ENCODE measurements around the gene RWDD2A. TPM values are rescaled to one million over a fixed set of nuclear protein-coding genes. Genes with fewer than 3 reads are reported as not detected.

The RWDD2A gene
- total RNA-seq, 2 experiments from 2014 or later, result 2.8 to 3.0 TPM

- Mint-ChIP-seq H3K27ac (no peak overlapping the region), H3K4me3 (no peak overlapping the region), H3K9me3 (no peaks in the 10 kb centered on the region), H3K36me3 (ENCODE audit: low read depth) (no peaks in the 10 kb centered on the region), H3K4me1 (ENCODE audit: low read depth) (no peaks in the 10 kb centered on the region), H3K27me3 (no peaks in the 10 kb centered on the region)
- intact Hi-C loops (cut with DNase I, micrococcal nuclease), result loop anchor here (5.0 to 10.0 kb wide), 3 partner anchors 944 to 1004 kb away; no protein-coding TSS in a partner anchor
- Histone ChIP-seq H3K4me3 (ENCODE audit: low read length) (no peak overlapping the region), H3K4me1 (ENCODE audit: insufficient read depth, low read length) (no peaks in the 10 kb centered on the region), H3K9me3 (ENCODE audit: control insufficient read depth in 1 of 2, insufficient read depth in 1 of 2, low read length in 2 of 2) (no peaks in the 10 kb centered on the region), H3K27ac (ENCODE audit: low read depth in 1 of 2, low read length in 2 of 2) (no peak overlapping the region), H3K27me3 (ENCODE audit: control insufficient read depth in 1 of 2, insufficient read depth in 2 of 2, low read length in 2 of 2) (no peaks in the 10 kb centered on the region), H3K36me3 (ENCODE audit: insufficient read depth, low read length) (no peaks in the 10 kb centered on the region)
- ChIA-PET CTCF (interaction anchor here (2.9 kb wide), 1 partner anchor 152 kb away, joined by 6 read pairs; the partner anchor contains the start of gene DOP1A), POLR2A (no interaction called here)
- TF ChIP-seq CTCF (IDR thresholded peaks at IDR 0.05), result no peak
- no peak for ATAC-seq (ENCODE audit: poor library complexity)
- no peak for DNase-seq
Measured at GRCh38 chr6:83218646-83219045, 25.5 kb downstream of the RWDD2A start.

- DNase-seq (no peak), ATAC-seq (ENCODE audit: poor library complexity) (no peak)
- Mint-ChIP-seq H3K27me3 (no peaks in the 10 kb centered on the region), H3K4me3 (no peak overlapping the region), H3K27ac (no peak overlapping the region), H3K9me3 (no peaks in the 10 kb centered on the region), H3K36me3 (ENCODE audit: low read depth) (no peaks in the 10 kb centered on the region), H3K4me1 (ENCODE audit: low read depth) (no peaks in the 10 kb centered on the region)
- H3K4me3 ChIP-seq (ENCODE audit: low read length), result no peak overlapping the region
- no peaks in the 10 kb centered on the region for H3K4me1 ChIP-seq (ENCODE audit: insufficient read depth, low read length)
- H3K27me3 ChIP-seq (ENCODE audit: control insufficient read depth in 1 of 2, insufficient read depth in 2 of 2, low read length in 2 of 2), result no peaks in the 10 kb centered on the region
- TF ChIP-seq CTCF (IDR thresholded peaks at IDR 0.05), result no peak
- no peaks in the 10 kb centered on the region for H3K9me3 ChIP-seq (ENCODE audit: control insufficient read depth in 1 of 2, insufficient read depth in 1 of 2, low read length in 2 of 2)
- CTCF ChIA-PET, result interaction anchor here (0.7 kb wide), 1 partner anchor 58 kb away, joined by 4 read pairs; no protein-coding TSS in a partner anchor
- H3K36me3 ChIP-seq (ENCODE audit: insufficient read depth, low read length), result no peaks in the 10 kb centered on the region
- intact Hi-C loops (cut with DNase I, micrococcal nuclease), result loop anchor here in 1 of 2 experiments (5.0 kb wide), 1 partner anchor 297 kb away; no protein-coding TSS in a partner anchor
- H3K27ac ChIP-seq (ENCODE audit: low read depth in 1 of 2, low read length in 2 of 2), result no peak overlapping the region
- POLR2A ChIA-PET, result no interaction called here
Measured at GRCh38 chr6:83220121-83220520, 27.0 kb downstream of the RWDD2A start.

GRCh38 chr6:83221276-83221675 is 28.1 kb downstream of the RWDD2A start:
- intact Hi-C loops (cut with DNase I, micrococcal nuclease), result loop anchor here in 1 of 2 experiments (5.0 kb wide), 1 partner anchor 296 kb away; no protein-coding TSS in a partner anchor

More at GRCh38 chr6:83221276-83221675, 28.1 kb downstream of the RWDD2A start:
- no peak overlapping the region for H3K27ac ChIP-seq (ENCODE audit: low read depth in 1 of 2, low read length in 2 of 2)
- H3K9me3 Mint-ChIP-seq, result no peaks in the 10 kb centered on the region
- H3K4me1 ChIP-seq (ENCODE audit: insufficient read depth, low read length), result no peaks in the 10 kb centered on the region
- H3K4me1 Mint-ChIP-seq (ENCODE audit: low read depth), result no peaks in the 10 kb centered on the region
- DNase-seq, result no peak
- H3K4me3 ChIP-seq (ENCODE audit: low read length), result no peak overlapping the region
- no peaks in the 10 kb centered on the region for H3K36me3 ChIP-seq (ENCODE audit: insufficient read depth, low read length)
- no peak overlapping the region for H3K27ac Mint-ChIP-seq
- no peak for TF ChIP-seq CTCF (IDR thresholded peaks at IDR 0.05)
- POLR2A ChIA-PET, result interaction anchor here (1.6 kb wide), 1 partner anchor 155 kb away, joined by 3 read pairs; no protein-coding TSS in a partner anchor
- no peaks in the 10 kb centered on the region for H3K9me3 ChIP-seq (ENCODE audit: control insufficient read depth in 1 of 2, insufficient read depth in 1 of 2, low read length in 2 of 2)
- H3K27me3 Mint-ChIP-seq, result no peaks in the 10 kb centered on the region
- CTCF ChIA-PET, result interaction anchor here (1.0 kb wide), 1 partner anchor 315 kb away, joined by 4 read pairs; no protein-coding TSS in a partner anchor
- H3K4me3 Mint-ChIP-seq, result no peak overlapping the region
- H3K27me3 ChIP-seq (ENCODE audit: control insufficient read depth in 1 of 2, insufficient read depth in 2 of 2, low read length in 2 of 2), result no peaks in the 10 kb centered on the region
- H3K36me3 Mint-ChIP-seq (ENCODE audit: low read depth), result no peaks in the 10 kb centered on the region
- ATAC-seq (ENCODE audit: poor library complexity), result no peak
